Tongue (tissue), 2 donors: ENCODE results near the gene COPE. TPM values are rescaled to one million over a fixed set of nuclear protein-coding genes. Genes with fewer than 3 reads are reported as not detected.
"Not testable (repeated sequence)": the region's sequence is repeated elsewhere in the genome, so short reads cannot be mapped to it uniquely, and the experiment has no call there.

Experiments
- DNase-seq: peaks from one replicate; pipeline ENCODE4 v3.0.0-alpha.2; 2015
- total RNA-seq: library from RNA; depleted of rRNA; stranded (reverse); fragments of >200 nt; gene quantifications from one replicate; pipeline ENCODE4 v1.2.3, GENCODE V29; 2014

Gene COPE
- total RNA-seq: 76.4 TPM

DNA sequence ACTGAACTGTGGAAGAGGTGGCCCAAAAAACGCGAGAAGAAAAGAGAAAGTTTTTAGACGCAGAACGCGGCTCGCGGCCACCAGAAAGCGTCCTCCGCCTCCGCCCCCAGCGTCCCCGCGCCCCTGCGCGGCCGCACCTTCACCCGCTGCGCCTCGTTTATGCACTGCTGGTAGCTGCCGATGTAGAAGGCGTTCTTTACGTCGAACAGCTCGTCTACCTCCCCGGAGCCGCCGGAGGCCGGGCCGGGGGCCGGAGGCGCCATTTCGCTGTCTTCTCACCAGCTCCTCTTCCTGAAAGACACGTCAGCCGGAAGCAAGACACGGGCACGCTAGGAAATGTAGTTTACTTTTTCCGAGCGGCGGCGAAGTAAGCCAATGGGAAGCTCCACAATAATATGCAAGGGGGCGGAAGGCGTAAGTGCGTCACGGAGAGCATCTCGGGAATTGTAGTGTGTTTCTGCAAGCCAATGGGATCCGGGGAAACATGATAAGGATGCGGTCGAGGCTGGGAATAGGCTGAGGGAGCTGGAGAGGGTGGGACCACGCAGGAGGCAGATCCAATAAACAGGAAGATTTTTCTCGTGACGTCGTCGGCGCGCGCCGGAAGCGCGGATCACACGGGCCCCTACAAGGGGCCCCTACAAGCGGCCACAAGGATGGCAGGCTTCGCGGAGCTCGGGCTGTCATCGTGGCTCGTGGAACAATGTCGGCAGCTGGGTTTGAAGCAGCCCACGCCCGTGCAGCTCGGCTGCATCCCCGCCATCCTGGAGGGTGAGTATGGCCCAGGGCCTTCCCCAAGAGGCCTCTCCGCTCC, at the start of gene COPE, which contains the start of gene DDX49:
COPE (minus strand) TSS at position 302 of the 814 bp plus-strand sequence; CDS start at position 263, 39 bp downstream.
DDX49 (plus strand) TSS at position 630 of the 814 bp plus-strand sequence; CDS start at position 657, 27 bp downstream.
- DNase-seq: peak; percentile 100

- peak; percentile 38 for DNase-seq
Measured at GRCh38 chr19:18967358-18968146, 48.4 kb upstream of the COPE start.

- DNase-seq: no peak
Measured at GRCh38 chr19:18966307-18966706, 47.1 kb upstream of the COPE start.

DNA sequence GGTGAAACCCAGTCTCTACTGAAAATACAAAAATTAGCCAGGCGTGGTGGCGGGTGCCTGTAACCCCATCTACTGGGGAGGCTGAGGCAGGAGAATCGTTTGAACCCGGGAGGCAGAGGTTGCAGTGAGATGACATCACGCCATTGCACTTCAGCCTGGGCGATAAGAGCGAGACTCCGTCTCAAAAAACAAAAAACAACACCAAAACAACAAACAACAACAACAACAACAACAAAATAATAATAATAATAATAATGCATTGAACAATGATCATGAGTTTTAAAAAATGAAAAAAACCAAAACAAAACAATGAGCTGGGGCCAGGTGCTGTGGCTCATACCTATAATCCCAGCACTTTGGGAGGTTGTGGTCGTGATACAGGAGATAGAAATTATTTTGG, 44.9 kb upstream of the COPE start:
- no peak for DNase-seq

GRCh38 chr19:18961767-18962620, 42.8 kb upstream of the COPE start:
- no peak for DNase-seq

GRCh38 chr19:18960370-18960769, 41.2 kb upstream of the COPE start:
- no peak for DNase-seq

- DNase-seq: no peak
Measured at GRCh38 chr19:18955042-18955441, 35.9 kb upstream of the COPE start.

- no peak for DNase-seq
Measured at GRCh38 chr19:18954094-18954493, 34.9 kb upstream of the COPE start.

- DNase-seq: not testable (repeated sequence)
Measured at GRCh38 chr19:18952364-18953003, 33.3 kb upstream of the COPE start.

DNA sequence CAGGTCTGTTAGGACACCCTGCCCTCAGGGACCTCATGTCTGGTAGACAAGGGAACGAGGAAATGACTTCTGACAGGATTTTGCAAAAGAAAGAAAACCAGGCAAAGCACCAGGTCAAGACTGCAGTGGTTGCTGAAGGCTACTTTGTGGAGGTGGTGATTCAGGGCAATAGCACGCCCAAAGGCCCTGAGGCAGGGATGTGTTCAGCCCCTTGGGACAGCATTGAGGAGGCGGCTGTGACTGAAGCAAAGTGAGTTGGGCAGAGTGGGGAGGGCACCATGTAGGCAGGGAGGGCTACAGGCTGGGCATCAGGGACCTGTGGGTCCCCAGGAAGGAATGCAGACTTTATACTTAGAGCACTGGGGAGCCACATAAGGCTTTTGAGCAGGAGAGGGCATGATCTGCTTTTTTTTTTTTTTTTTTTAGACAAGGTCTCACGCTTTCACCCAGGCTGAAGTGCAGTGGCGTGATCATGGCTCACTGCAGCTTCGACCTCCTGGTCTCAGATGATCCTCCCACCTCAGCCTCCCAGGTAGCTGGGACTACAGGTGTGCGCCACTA, 32.6 kb upstream of the COPE start:
- DNase-seq: no peak

DNA sequence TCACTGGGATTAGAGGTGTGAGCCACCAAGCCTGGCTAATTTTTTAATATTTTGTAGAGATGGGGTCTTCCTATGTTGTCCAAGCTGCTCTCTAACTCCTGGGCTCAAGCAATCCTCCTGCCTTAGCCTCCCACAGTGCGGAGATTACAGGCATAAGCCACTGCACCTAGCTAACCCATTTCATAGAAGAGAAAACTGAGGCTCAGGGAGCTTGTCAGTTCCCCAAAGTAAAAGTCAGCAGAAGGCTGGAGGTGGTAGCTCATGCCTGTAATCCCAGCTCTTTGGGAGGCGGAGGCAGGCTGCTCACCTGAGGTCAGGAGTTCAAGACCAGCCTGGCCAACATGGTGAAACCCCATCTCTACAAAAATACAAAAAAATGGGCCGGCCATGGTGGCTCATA, 30.7 kb upstream of the COPE start:
- DNase-seq: no peak

GRCh38 chr19:18948976-18949356, 29.8 kb upstream of the COPE start:
- no peak for DNase-seq

DNA sequence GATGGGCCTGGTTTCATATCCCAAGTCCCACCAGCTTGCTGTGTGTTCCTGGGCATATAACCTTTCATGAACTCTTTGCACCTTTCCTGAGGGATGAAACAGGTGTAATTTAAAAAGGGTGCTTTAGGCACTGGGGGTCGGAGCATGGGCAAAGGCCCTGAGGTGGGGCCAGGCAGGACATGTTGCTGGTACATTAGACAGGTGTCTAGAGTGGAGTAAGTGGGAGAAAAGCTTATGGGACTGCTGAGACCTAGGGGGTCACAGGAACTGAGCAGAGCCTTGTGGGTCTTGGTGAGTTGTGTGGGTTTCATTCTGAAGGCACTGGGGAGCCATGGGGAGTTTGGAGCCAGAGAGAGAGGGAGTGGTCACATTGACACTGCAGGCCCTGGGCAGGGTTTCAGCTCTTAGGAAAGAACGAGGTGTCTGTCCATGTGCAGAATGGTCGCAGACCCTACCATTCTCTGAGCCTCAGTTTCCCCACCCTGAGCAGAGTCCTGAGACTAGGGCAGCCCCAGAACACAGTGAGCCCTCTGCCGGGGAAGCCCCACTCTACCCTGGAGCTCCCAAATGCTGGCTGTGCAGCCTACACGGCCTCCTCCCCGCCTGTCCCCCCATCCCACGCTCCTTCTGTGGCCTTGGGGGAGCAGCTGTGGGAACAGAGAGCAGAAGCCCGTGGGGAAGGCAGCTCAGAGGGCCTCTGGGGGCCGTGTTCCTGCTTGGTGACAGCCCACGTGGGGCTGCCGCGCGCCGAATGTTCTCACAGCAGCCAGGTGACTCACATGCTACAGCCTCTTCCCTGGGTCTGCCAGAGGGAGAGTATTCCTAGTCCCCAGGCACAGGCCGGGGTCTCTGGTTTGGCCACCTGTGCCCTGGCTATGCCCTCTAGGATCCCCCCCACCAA, 29.1 kb upstream of the COPE start:
- DNase-seq: no peak

DNA sequence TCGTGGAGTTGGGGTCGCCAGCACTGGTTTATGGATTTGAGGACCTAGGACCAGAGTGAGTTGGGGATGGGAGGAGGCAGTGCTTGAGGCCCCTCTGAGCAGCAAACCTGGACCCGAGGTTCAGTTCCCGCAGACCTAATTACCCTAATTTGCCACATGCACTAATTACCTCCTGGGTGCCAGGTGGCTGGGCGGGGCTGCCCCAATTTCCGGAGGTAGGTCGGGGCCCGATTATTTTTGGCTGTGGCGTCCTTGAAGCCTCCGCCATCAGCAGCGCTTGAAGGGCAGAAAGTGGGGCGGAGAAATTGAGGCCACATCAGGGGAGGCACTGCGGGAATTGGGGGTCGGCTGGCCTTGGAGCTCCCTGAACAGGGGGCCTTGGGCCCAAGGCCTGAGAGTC, 27.7 kb upstream of the COPE start:
- no peak for DNase-seq

GRCh38 chr19:18946335-18946734, 27.1 kb upstream of the COPE start:
- DNase-seq: no peak

DNA sequence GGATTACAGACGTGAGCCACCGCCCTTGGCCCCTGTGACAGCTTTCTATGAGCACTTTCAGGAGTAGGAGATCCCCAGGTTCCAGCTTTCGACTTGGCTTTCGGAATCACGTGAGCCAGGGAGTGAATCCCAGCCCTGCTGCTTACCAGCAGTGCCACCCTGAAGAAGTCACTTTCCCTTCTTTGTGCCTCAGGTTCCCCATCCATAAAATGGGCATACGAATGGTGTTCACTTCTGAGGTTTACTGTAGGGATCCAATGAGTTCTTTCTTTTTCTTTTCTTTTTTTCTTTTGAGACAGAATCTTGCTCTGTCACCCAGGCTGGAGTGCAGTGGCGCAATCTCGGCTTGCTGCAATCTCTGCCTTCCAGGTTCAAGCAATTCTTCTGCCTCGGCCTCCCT, 26.1 kb upstream of the COPE start:
- no peak for DNase-seq

DNA sequence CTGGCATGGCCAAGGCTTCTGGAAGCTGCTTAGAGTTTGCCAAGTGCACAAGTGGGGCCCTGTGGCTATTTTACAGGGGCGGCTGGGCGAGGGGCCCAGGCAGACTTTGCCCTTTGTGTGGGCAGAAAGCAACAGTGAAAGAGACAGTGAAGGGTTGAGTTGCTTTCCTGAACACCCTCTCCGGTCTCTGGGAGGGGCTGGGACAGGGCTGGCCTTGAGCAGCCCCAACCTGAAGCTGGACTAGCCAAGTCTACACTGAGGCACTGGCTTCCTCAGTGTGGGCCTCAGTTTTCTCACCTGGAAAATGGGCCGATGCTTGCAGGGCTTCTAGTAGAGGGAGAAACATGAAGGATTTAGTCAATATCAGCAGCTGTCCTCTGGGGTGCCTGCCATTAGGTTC, 24.3 kb upstream of the COPE start:
- DNase-seq: no peak

GRCh38 chr19:18942692-18943091, 23.5 kb upstream of the COPE start:
- no peak for DNase-seq

DNA sequence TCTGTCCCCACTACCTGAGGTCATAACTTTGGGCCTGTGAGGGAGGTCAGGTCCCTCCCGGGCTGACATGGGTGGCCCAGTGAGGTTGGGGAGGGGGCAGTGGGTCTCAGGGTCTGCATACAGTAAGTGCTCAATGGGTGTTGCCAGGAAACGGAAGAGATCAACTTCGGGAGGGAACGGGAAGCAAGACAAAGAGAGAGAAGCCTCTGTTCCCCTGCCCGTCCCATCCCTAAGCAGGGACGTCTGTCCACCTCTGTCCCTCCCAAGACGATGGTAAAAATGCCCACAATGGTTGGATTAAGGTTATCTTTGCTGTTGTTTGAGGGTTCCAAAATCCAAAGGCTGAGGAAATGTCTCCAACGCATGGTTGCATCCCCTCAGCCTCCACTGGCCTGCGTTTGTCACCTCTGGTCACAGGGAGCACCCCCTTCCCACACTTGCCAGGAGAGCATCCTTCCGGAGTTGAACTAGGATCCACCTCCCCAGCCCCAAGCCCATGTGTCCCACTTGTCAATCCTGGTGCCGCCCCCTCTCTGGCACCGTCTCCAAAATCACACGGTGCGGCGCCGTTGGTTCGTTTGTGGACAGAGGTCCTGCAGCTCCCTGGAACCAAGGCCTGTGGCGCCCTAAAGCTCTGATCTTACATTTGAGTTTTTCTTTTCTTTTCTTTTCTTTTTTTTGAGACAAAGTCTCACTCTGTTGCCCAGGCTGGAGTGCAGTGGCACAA, 22.6 kb upstream of the COPE start:
- DNase-seq: no peak
